GM13977 (cell line): Measurements from ENCODE around the gene GRIN2C.

Experiments used
- DNase-seq: peaks from one replicate; pipeline ENCODE4 v3.0.0; 2012; ENCODE audit warnings: low spot score
- in situ Hi-C: fragments of 300-500 bp; cut with MboI; formaldehyde crosslinking; loops from one replicate; pipeline ENCODE4 v1.12.0; 2022; ENCODE audit warnings: low sequenced_read_pairs, low pct_unique_long_range_greater_than_20kb, mixed read lengths, inconsistent platforms; ENCODE audit not compliant: unreplicated experiment
- TF ChIP-seq, protein P1 (sequence below): IDR thresholded peaks from 2 replicates; pipeline ENCODE4 v1.5.1; 2012; ENCODE audit warnings: mild to moderate bottlenecking, control low read depth; ENCODE audit not compliant: insufficient read depth; ENCODE audit errors: extremely low read depth, missing control alignments

GRIN2C gene

DNA sequence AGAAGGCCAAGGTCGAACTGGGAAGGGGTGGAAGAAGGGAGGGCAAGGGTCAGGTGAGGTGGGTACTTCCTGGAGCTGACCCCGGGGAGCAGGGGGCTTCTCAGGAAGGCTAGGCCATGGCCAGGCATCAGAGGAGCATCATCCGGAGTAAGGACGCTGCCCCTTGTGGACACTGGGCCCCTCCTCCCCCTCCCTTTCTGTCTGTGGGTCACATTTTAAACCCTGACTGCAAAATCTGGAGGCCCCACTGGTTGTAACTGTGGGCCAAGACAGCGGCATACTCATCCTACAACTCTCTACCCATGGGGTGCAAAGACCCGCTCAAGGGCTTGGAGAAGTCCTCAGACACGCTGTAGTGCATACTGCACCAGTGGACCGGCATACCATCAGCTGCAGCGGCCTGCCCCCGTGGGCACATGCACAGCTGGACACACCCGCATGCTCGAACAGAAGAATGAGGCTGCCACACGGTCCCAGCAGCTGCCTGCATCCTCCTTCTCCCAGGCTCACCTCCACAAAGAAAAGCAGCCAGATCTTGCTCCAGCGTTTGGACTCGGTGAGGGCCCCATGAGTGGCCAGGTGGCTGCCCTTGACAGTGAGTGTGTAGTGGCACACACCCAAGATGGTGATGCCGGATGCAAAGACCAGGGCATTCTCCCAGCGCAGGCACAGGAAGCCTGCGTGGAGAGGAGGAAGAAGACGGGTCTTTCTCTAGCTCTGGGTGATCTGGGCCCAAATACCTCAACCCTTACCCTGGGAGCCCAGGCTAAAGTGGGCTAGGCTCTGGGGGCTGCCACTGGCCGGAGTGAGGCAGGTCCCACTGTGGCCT lies 32.5 kb upstream of the GRIN2C start:
- DNase-seq, result no peak
- TF ChIP-seq, protein P1, sequence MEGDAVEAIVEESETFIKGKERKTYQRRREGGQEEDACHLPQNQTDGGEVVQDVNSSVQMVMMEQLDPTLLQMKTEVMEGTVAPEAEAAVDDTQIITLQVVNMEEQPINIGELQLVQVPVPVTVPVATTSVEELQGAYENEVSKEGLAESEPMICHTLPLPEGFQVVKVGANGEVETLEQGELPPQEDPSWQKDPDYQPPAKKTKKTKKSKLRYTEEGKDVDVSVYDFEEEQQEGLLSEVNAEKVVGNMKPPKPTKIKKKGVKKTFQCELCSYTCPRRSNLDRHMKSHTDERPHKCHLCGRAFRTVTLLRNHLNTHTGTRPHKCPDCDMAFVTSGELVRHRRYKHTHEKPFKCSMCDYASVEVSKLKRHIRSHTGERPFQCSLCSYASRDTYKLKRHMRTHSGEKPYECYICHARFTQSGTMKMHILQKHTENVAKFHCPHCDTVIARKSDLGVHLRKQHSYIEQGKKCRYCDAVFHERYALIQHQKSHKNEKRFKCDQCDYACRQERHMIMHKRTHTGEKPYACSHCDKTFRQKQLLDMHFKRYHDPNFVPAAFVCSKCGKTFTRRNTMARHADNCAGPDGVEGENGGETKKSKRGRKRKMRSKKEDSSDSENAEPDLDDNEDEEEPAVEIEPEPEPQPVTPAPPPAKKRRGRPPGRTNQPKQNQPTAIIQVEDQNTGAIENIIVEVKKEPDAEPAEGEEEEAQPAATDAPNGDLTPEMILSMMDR, result no peak
- in situ Hi-C loops, result no loop called here

DNA sequence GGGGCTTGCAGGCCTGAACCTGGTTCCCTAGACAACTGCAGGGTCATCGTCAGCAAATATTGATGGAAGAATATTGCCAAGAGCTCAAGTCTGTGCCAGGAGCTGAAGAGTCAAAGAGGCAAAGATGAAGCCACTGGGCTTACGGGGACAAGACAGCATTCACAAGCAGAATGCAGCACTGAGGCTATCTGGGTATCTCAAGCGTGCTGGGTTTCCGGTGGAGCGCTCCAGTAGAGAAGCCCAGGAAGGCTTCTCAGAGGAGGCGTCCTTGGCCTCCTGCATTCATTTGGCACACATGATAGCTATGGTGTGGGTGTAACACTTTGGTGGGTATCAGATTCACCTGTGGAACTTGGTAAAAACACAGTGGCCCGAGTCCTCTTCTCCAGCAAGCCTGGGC lies 30.9 kb upstream of the GRIN2C start:
- DNase-seq, result no peak
- TF ChIP-seq, protein P1, result no peak
- in situ Hi-C loops, result no loop called here

DNA sequence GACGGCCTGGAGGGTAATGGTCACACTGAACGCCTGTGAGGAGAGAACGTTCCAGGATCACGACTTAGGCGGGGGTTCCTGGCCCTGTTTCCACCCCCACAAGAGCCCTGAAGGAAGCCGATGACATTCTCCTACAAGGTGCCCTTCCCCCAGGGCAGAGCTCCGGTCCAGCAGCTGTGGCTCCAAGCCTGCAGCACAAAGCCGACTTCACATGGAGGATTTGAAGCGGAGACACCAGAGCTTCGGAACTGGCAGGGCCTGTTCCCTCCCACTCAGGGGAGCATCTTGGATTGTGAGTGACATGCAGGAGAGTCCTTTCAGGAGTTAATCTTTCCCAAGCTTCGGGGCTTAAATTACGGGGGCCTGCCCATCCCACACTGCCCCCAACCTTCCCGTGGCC lies 28.8 kb upstream of the GRIN2C start:
- in situ Hi-C loops, result no loop called here
- TF ChIP-seq, protein P1, result no peak
- DNase-seq, result no peak

DNA sequence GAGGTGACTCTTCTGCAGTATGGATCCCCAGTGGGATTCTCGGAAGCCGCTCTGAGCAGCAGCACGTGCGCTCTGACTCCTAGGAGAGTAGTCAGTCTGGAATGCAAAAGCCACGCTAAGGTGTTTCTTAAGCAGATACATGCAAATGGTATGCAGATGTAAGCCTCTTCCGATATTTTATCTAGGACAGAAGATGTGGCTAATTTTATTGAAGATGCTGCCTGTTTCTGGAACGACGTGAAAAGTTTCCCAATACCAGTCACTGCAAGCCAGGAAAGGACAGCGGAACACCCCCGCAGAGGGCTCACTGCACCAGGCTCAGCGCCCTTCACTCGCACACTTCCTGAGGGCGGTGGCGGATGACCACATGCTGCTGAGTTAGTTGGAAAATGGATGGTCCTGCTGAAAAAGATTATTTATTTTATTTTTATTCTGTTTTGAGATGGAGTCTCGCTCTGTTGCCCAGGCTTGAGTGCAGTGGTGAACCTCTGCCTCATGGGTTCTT lies 23.6 kb upstream of the GRIN2C start:
- DNase-seq, result no peak
- TF ChIP-seq, protein P1, result no peak
- in situ Hi-C loops, result no loop called here

DNA sequence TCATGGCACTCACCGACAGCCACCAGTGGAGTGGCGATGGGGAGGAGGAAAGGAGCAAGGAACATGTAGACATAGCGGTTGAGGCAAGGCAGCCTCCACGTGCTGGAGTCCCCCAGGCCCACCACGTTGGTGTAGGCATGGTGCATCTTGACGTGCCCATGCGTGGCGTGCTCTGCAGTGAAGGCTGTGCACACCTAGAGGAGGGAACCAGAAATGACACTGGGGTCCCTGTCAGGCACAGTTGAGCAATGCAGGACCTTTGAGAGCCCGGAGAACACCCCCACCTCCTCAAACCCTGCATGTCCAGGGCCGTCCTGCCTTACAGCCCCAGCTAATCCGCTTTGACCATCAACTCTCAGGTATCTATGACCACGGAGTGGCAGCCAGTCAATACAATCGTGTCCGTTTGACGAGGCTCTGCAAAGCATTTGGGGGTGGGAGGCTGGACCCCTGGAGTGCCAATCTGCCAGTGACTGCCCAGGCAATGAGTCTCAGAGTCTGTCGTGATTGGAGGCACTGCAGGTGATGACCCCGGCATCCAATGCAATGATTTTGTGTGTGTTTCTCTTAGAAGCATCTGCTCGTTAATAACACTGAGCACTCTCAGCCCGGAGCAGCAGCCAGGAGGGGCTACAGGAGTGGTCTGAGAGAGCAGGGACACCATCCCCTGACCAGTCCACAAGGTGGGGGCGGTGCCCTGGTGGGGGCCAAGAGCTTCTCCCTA lies 23.0 kb upstream of the GRIN2C start:
- in situ Hi-C loops, result no loop called here
- TF ChIP-seq, protein P1, result no peak

DNA sequence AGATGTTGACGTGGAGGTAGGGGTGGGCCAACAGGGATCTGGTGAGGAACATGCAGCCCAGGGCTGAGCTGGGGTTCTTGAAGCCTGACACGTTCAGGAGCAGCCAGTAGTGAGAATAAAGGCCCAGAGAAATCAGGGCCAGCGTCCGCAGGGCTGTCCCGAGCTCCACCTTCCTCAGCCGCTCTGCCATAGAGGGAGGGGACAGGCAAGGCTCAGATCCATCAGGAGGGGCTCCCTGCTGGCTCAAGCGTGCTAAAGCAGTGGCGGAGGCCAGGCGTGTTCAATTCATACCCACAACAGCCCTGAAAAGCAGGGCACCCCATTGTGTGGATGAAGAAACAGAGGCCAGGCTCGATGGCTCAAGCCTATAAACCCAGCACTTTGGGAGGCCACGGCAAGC lies 21.4 kb upstream of the GRIN2C start:
- in situ Hi-C loops, result no loop called here
- DNase-seq, result no peak
- TF ChIP-seq, protein P1, result no peak

More for the DNA sequence above, 23.0 kb upstream of the GRIN2C start:
- no peak for DNase-seq
